Endometrium (tissue), 2 donors: ENCODE measurements around the gene NUTM2F.
"Not testable (repeated sequence)": the region's sequence is repeated elsewhere in the genome, so short reads cannot be mapped to it uniquely, and the experiment has no call there.

Experiments
- FAIRE-seq: peaks from 2 replicates; lab custom pipeline; 2012; peaks lifted over from hg19 to GRCh38; lab: Jason Lieb, UNC
- donor health status: control.
- donor health status: control.

NUTM2F gene

GRCh38 chr9:94316236-94316635 is 12.2 kb downstream of the NUTM2F start:
- not testable (repeated sequence) for FAIRE-seq

GRCh38 chr9:94315034-94315984 is 13.1 kb downstream of the NUTM2F start:
- not testable (repeated sequence) for FAIRE-seq

GRCh38 chr9:94303321-94303720 is 25.1 kb downstream of the NUTM2F start:
- no peak for FAIRE-seq

- no peak for FAIRE-seq
Observed at GRCh38 chr9:94302426-94302825, 26.0 kb downstream of the NUTM2F start.

GRCh38 chr9:94301583-94301982 is 26.9 kb downstream of the NUTM2F start:
- no peak for FAIRE-seq

- FAIRE-seq, result no peak
Observed at GRCh38 chr9:94300470-94301301, 27.8 kb downstream of the NUTM2F start.

- FAIRE-seq, result no peak
Observed at GRCh38 chr9:94298949-94299599, 29.4 kb downstream of the NUTM2F start.

- FAIRE-seq, result no peak
Observed at GRCh38 chr9:94289691-94290090, 38.8 kb downstream of the NUTM2F start.

- no peak for FAIRE-seq
Observed at GRCh38 chr9:94287877-94288513, 40.4 kb downstream of the NUTM2F start.

GRCh38 chr9:94286116-94286515 is 42.3 kb downstream of the NUTM2F start:
- no peak for FAIRE-seq

GRCh38 chr9:94281101-94281500 is 47.3 kb downstream of the NUTM2F start:
- FAIRE-seq, result no peak

GRCh38 chr9:94280409-94280989 is 47.9 kb downstream of the NUTM2F start:
- no peak for FAIRE-seq

GRCh38 chr9:94277885-94278536 is 50.4 kb downstream of the NUTM2F start:
- no peak for FAIRE-seq

GRCh38 chr9:94277029-94277428 is 51.4 kb downstream of the NUTM2F start:
- not testable (repeated sequence) for FAIRE-seq

GRCh38 chr9:94270009-94270408 is 58.4 kb downstream of the NUTM2F start:
- no peak for FAIRE-seq

- FAIRE-seq, result no peak
Observed at GRCh38 chr9:94269264-94269663, 59.2 kb downstream of the NUTM2F start.
